ENCODE results near the gene SLC30A10.
"Not testable (repeated sequence)": the region's sequence is repeated elsewhere in the genome, so short reads cannot be mapped to it uniquely, and the experiment has no call there.

GRCh38 chr1:219933763-219934162 lies 5.4 kb upstream of the SLC30A10 start:
- TF ChIP-seq CTCF (conservative IDR thresholded peaks at IDR 0.05 in 1 of 2, IDR thresholded peaks at IDR 0.05 in 1 of 2; ENCODE audit: extremely low read depth in 1 of 2, insufficient read depth in 1 of 2, low read depth in 1 of 2, low read length in 2 of 2); EZH2 (IDR thresholded peaks at IDR 0.05; ENCODE audit: borderline replicate concordance, low read length): not testable (repeated sequence)
